ENCODE results near the gene MRM3. TPM values are rescaled to one million over a fixed set of nuclear protein-coding genes. Genes with fewer than 3 reads are reported as not detected.
"Not testable (repeated sequence)": the region's sequence is repeated elsewhere in the genome, so short reads cannot be mapped to it uniquely, and the experiment has no call there.

Gene MRM3
- total RNA-seq, 1 donor from 2014 or later: 17.0 TPM

GRCh38 chr17:819251-819650, 37.1 kb downstream of the MRM3 start:
- Histone ChIP-seq H3K9me3 (no peaks in the 10 kb centered on the region), H3K4me1 (no peaks in the 10 kb centered on the region), H3K4me3 (no peak overlapping the region), H3K27ac (no peak overlapping the region), H3K27me3 (no peaks in the 10 kb centered on the region), H3K36me3 (peaks cover 0 to 3% of the 10 kb centered on the region in 2 donors)
- intact Hi-C loops (cut with DNase I): no loop called here
- TF ChIP-seq CTCF (IDR thresholded peaks at IDR 0.05): no peak
- DNase-seq (ENCODE audit: low spot score in 2 of 2): no peak

GRCh38 chr17:823501-823902, 41.3 kb downstream of the MRM3 start:
- intact Hi-C loops (cut with DNase I): no loop called here
- H3K4me3 ChIP-seq: no peak overlapping the region

GRCh38 chr17:824378-824777, 42.2 kb downstream of the MRM3 start:
- H3K27me3 ChIP-seq: no peaks in the 10 kb centered on the region
- no peaks in the 10 kb centered on the region for H3K9me3 ChIP-seq
- H3K36me3 ChIP-seq: peaks cover 0 to 3% of the 10 kb centered on the region in 2 donors
- intact Hi-C loops (cut with DNase I): no loop called here
- no peaks in the 10 kb centered on the region for H3K4me1 ChIP-seq
- no peak for DNase-seq (ENCODE audit: low spot score in 2 of 2)
- no peak for TF ChIP-seq CTCF (IDR thresholded peaks at IDR 0.05)
- H3K4me3 ChIP-seq: no peak overlapping the region
- no peak overlapping the region for H3K27ac ChIP-seq

More at GRCh38 chr17:823501-823902, 41.3 kb downstream of the MRM3 start:
- H3K4me1 ChIP-seq: no peaks in the 10 kb centered on the region
- no peak for DNase-seq (ENCODE audit: low spot score in 2 of 2)
- TF ChIP-seq CTCF (IDR thresholded peaks at IDR 0.05): no peak
- no peak overlapping the region for H3K27ac ChIP-seq
- peaks cover 0 to 3% of the 10 kb centered on the region in 2 donors for H3K36me3 ChIP-seq
- no peaks in the 10 kb centered on the region for H3K27me3 ChIP-seq
- H3K9me3 ChIP-seq: no peaks in the 10 kb centered on the region

GRCh38 chr17:825216-825615, 43.1 kb downstream of the MRM3 start:
- DNase-seq (ENCODE audit: low spot score in 2 of 2): no peak
- no peak for TF ChIP-seq CTCF (IDR thresholded peaks at IDR 0.05)
- intact Hi-C loops (cut with DNase I): no loop called here

GRCh38 chr17:826778-827177, 44.6 kb downstream of the MRM3 start:
- no peak overlapping the region for H3K4me3 ChIP-seq
- TF ChIP-seq CTCF (IDR thresholded peaks at IDR 0.05): no peak
- H3K27me3 ChIP-seq: no peaks in the 10 kb centered on the region
- H3K4me1 ChIP-seq: no peaks in the 10 kb centered on the region
- intact Hi-C loops (cut with DNase I): no loop called here
- DNase-seq (ENCODE audit: low spot score in 2 of 2): no peak
- no peak overlapping the region for H3K27ac ChIP-seq
- H3K9me3 ChIP-seq: no peaks in the 10 kb centered on the region
- H3K36me3 ChIP-seq: peaks cover 0 to 3% of the 10 kb centered on the region in 2 donors

More at GRCh38 chr17:825216-825615, 43.1 kb downstream of the MRM3 start:
- Histone ChIP-seq H3K4me3 (no peak overlapping the region), H3K36me3 (peaks cover 0 to 3% of the 10 kb centered on the region in 2 donors), H3K9me3 (no peaks in the 10 kb centered on the region), H3K27ac (no peak overlapping the region), H3K4me1 (no peaks in the 10 kb centered on the region), H3K27me3 (no peaks in the 10 kb centered on the region)

GRCh38 chr17:828761-829160, 46.6 kb downstream of the MRM3 start:
- Histone ChIP-seq H3K9me3 (no peaks in the 10 kb centered on the region), H3K27ac (no peak overlapping the region), H3K4me3 (no peak overlapping the region), H3K4me1 (no peaks in the 10 kb centered on the region), H3K27me3 (no peaks in the 10 kb centered on the region), H3K36me3 (no peaks in the 10 kb centered on the region)
- intact Hi-C loops (cut with DNase I): no loop called here
- no peak for TF ChIP-seq CTCF (IDR thresholded peaks at IDR 0.05)
- DNase-seq (ENCODE audit: low spot score in 2 of 2): no peak

- DNase-seq (ENCODE audit: low spot score in 2 of 2); H3K9me3 ChIP-seq; H3K36me3 ChIP-seq; intact Hi-C loops (cut with DNase I); H3K4me3 ChIP-seq; H3K27me3 ChIP-seq; H3K4me1 ChIP-seq; H3K27ac ChIP-seq: not testable (repeated sequence)
Observed at GRCh38 chr17:829614-830013, 47.5 kb downstream of the MRM3 start.

Data from ascending aorta (tissue), 2 donors.